GM12892 (cell line): Measurements from ENCODE around the gene SLC27A5.

ENCODE experiments used
- POLR2A ChIP-seq: IDR thresholded peaks from 2 replicates; pipeline ENCODE4 v1.6.1; 2011; ENCODE audit warnings: low read depth, low read length, control low read depth
- POLR2AphosphoS5 ChIP-seq: IDR thresholded peaks from 2 replicates; pipeline ENCODE4 v1.6.1; 2011; ENCODE audit warnings: low read depth, low read length, control low read depth
- TAF1 ChIP-seq: IDR thresholded peaks from 2 replicates; pipeline ENCODE4 v1.6.1; 2011; ENCODE audit warnings: low read depth, mild to moderate bottlenecking, control low read depth, low read length, borderline replicate concordance

- TF ChIP-seq POLR2A, result peak; percentile 66; the same call in 1 of the 2 replicates
- TF ChIP-seq TAF1, result 0 out of 2 replicates have a peak, but pooled peaks have one; percentile 19
- TF ChIP-seq POLR2AphosphoS5, result peak; percentile 45; the same call in 1 of the 2 replicates
Measured at GRCh38 chr19:58451358-58452101, 60.3 kb downstream of the SLC27A5 start, which contains the start of gene ZNF324B.
